Transverse colon (tissue), 4 donors: Measurements from ENCODE around the gene KRTAP10-9. TPM values are rescaled to one million over a fixed set of nuclear protein-coding genes. Genes with fewer than 3 reads are reported as not detected.

Experiments
- DNase-seq: peaks from one replicate; pipeline ENCODE4 v3.0.0-alpha.2; 2019
- H3K27ac ChIP-seq, 4 donors: fragments of 200-600 bp; sonication (generic); 2 replicates each; pipeline ENCODE4 v1.5.1; 2016 to 2018; ENCODE audit warnings: inconsistent platforms in 4 of 4
- H3K27me3 ChIP-seq: fragments of 200-600 bp; sonication (generic); 2 replicates; pipeline ENCODE4 v1.5.1; 2017; ENCODE audit warnings: inconsistent platforms
- H3K36me3 ChIP-seq, 4 donors: fragments of 200-600 bp; sonication (generic); 2 replicates each; pipeline ENCODE4 v1.5.1; 2017 to 2019; ENCODE audit warnings: inconsistent platforms in 4 of 4
- H3K4me1 ChIP-seq, 4 donors: fragments of 200-600 bp; sonication (generic); 2 replicates each; pipeline ENCODE4 v1.5.1; 2017 to 2020; ENCODE audit warnings: inconsistent platforms in 4 of 4
- H3K4me3 ChIP-seq, 4 donors: fragments of 200-600 bp; sonication (generic); 1 replicate in 1 of 4; 2 replicates in 3 of 4; pipeline versions ENCODE4 v1.5.1 to v1.6.1; 2017 to 2019; ENCODE audit warnings: inconsistent platforms in 4 of 4
- H3K9me3 ChIP-seq, 2 donors: fragments of 200-600 bp; sonication (generic); 2 replicates each; pipeline ENCODE4 v1.5.1; 2017 to 2019; ENCODE audit warnings: inconsistent platforms in 2 of 2
- CTCF ChIP-seq, 5 experiments: fragments of 200-600 bp in 3 of 5; fragments of 450-650 bp in 2 of 5; sonication (generic) in 3 of 5; IDR thresholded peaks; 1 replicate in 2 of 5; 2 replicates in 3 of 5; pipeline ENCODE4 v1.5.1; 2016 to 2017; ENCODE audit warnings: antibody characterized with exemption in 5 of 5, inconsistent platforms in 3 of 5, mild to moderate bottlenecking in 2 of 5, moderate library complexity in 1 of 5
- EP300 ChIP-seq: sonication (generic); formaldehyde crosslinking; IDR thresholded peaks from one replicate; pipeline ENCODE4 v1.6.1; 2017; ENCODE audit warnings: antibody characterized with exemption, low read depth
- POLR2A ChIP-seq: fragments of 450-650 bp; IDR thresholded peaks from one replicate; pipeline ENCODE4 v1.6.1; 2016; ENCODE audit warnings: antibody characterized with exemption, mild to moderate bottlenecking, moderate library complexity
- POLR2AphosphoS5 ChIP-seq, 3 donors: sonication (generic); formaldehyde crosslinking; IDR thresholded peaks; one replicate each; pipeline ENCODE4 v1.6.1; 2016; ENCODE audit warnings: antibody characterized with exemption in 3 of 3
- WGBS, 2 donors: methylation state at CpG; one replicate each; pipeline ENCODE4 v1.1.5; 2018; ENCODE audit warnings: low coverage in 1 of 2; 5-methylcytosine and 5-hydroxymethylcytosine counted together
- in situ Hi-C, 4 donors: fragments of 200-750 bp; cut with MboI; loops; one replicate each; pipeline versions ENCODE4 v1.15.0 to v1.15.1; 2017; ENCODE audit warnings: low sequenced_read_pairs in 3 of 4, low pct_ligation_motif_present in 1 of 4, low pct_unique_long_range_greater_than_20kb in 1 of 4
- intact Hi-C: fragments of 100-400 bp; cut with DNase I; formaldehyde crosslinking; loops from one replicate; pipeline ENCODE4 v1.15.1; 2023; ENCODE audit warnings: low total_unique reads
- total RNA-seq, 4 donors: library from RNA; depleted of rRNA; stranded (reverse); fragments of >200 nt; gene quantifications; one replicate each; pipeline ENCODE4 v1.1.0, GENCODE V29; 2016

The KRTAP10-9 gene
- not detected for total RNA-seq

GRCh38 chr21:44626673-44627143, at the start of gene KRTAP10-9:
TSS of gene KRTAP10-9 (plus strand) at chr21:44627093. CDS start at chr21:44627172, 79 bp downstream.
- intact Hi-C loops, result no loop called here
- Histone ChIP-seq H3K27me3 (peaks cover 11% of the 10 kb centered on the region), H3K4me3 (no peak within 1 kb of the TSS)

GRCh38 chr21:44578371-44579055, 48.4 kb upstream of the KRTAP10-9 start:
- intact Hi-C loops, result no loop called here
- Histone ChIP-seq H3K4me1 (peaks cover 0 to 11% (median 8%) of the 10 kb centered on the region in 4 donors), H3K4me3 (no peak overlapping the region), H3K27me3 (peaks cover 4% of the 10 kb centered on the region), H3K9me3 (peaks cover 9 to 12% of the 10 kb centered on the region in 2 donors), H3K27ac (no peak overlapping the region), H3K36me3 (no peaks in the 10 kb centered on the region)
- TF ChIP-seq POLR2AphosphoS5 (IDR thresholded peaks at IDR 0.05), result no peak
- no peak for TF ChIP-seq CTCF (IDR thresholded peaks at IDR 0.05)
- no peak for TF ChIP-seq POLR2A
- no peak for TF ChIP-seq EP300
- WGBS, 2 donors, result 80 to 93% methylated on average over 1 to 17 of the region's 17 CpGs
- in situ Hi-C loops, result loop anchor here in 2 of 4 donors (25.0 kb wide), 1 partner anchor 109 kb away; the partner anchor contains the start of genes KRTAP10-12 (in 2 of the 2) and KRTAP12-1 (in 2 of the 2)
- no peak for DNase-seq

More at GRCh38 chr21:44626673-44627143, at the start of gene KRTAP10-9:
- WGBS, 2 donors, result 57% methylated on average over 7 of the region's 7 CpGs; no CpG with 5 or more reads in 1 of the 2 donors
- DNase-seq, result no peak
- H3K36me3 ChIP-seq, result no peaks in the 10 kb centered on the region
- no peaks in the 10 kb centered on the region for H3K4me1 ChIP-seq
- H3K27ac ChIP-seq, result no peak within 1 kb of the TSS
- in situ Hi-C loops, result no loop called here
- TF ChIP-seq POLR2A (no peak), EP300 (no peak), POLR2AphosphoS5 (IDR thresholded peaks at IDR 0.05) (no peak), CTCF (IDR thresholded peaks at IDR 0.05) (no peak)
- H3K9me3 ChIP-seq, result peaks cover 9 to 27% of the 10 kb centered on the region in 2 donors

- no peaks in the 10 kb centered on the region for H3K36me3 ChIP-seq
- peaks cover 4% of the 10 kb centered on the region for H3K27me3 ChIP-seq
- WGBS, 2 donors, result 76% methylated on average over 18 of the region's 22 CpGs; no CpG with 5 or more reads in 1 of the 2 donors
- peaks cover 9 to 12% of the 10 kb centered on the region in 2 donors for H3K9me3 ChIP-seq
- intact Hi-C loops (no loop called here), in situ Hi-C loops (loop anchor here in 2 of 4 donors (25.0 kb wide), 1 partner anchor 108 kb away; the partner anchor contains the start of genes KRTAP10-12 (in 2 of the 2) and KRTAP12-1 (in 2 of the 2))
- H3K4me1 ChIP-seq, result peaks cover 0 to 9% (median 6%) of the 10 kb centered on the region in 4 donors
- TF ChIP-seq CTCF (IDR thresholded peaks at IDR 0.05), result no peak
- no peak for TF ChIP-seq POLR2AphosphoS5 (IDR thresholded peaks at IDR 0.05)
- no peak for TF ChIP-seq POLR2A
- TF ChIP-seq EP300, result no peak
- no peak for DNase-seq
- H3K27ac ChIP-seq, result no peak overlapping the region
- H3K4me3 ChIP-seq, result no peak overlapping the region
Measured at GRCh38 chr21:44579056-44579832, 47.6 kb upstream of the KRTAP10-9 start.

- DNase-seq, result no peak
- Histone ChIP-seq H3K27ac (no peak overlapping the region), H3K4me3 (no peak overlapping the region), H3K9me3 (peaks cover 9 to 12% of the 10 kb centered on the region in 2 donors), H3K27me3 (peaks cover 1% of the 10 kb centered on the region), H3K4me1 (peaks cover 0 to 4% (median under 1%) of the 10 kb centered on the region in 4 donors), H3K36me3 (no peaks in the 10 kb centered on the region)
- intact Hi-C loops, result no loop called here
- TF ChIP-seq POLR2AphosphoS5 (IDR thresholded peaks at IDR 0.05) (no peak), POLR2A (no peak), CTCF (IDR thresholded peaks at IDR 0.05) (no peak), EP300 (no peak)
- in situ Hi-C loops, result loop anchor here in 2 of 4 donors (25.0 kb wide), 1 partner anchor 108 kb away; the partner anchor contains the start of genes KRTAP10-12 (in 2 of the 2) and KRTAP12-1 (in 2 of the 2)
- WGBS, 2 donors, result 62 to 100% methylated on average over 3 to 7 of the region's 7 CpGs
Measured at GRCh38 chr21:44579833-44580144, 47.1 kb upstream of the KRTAP10-9 start.
